Heart right ventricle (tissue), 16 donors: ENCODE results near the gene DSCAM. TPM values are rescaled to one million over a fixed set of nuclear protein-coding genes. Genes with fewer than 3 reads are reported as not detected.

Experiments
- ATAC-seq, 8 donors: fragments of 200-7000 bp; cut with Tn5 transposase; one replicate each; pipeline ENCODE4 v1.9.1; 2020; ENCODE audit warnings: mild to moderate bottlenecking in 8 of 8, moderate library complexity in 8 of 8, moderate number of reproducible peaks in 1 of 8
- DNase-seq, 2 donors: peaks; one replicate each; pipeline ENCODE4 v3.0.0-alpha.2; 2020
- H3K27ac ChIP-seq, 10 donors: fragments of 200-600 bp; sonication (generic) in 2 of 10; one replicate each; pipeline versions ENCODE4 v1.5.0 to v1.8.0; 2020 to 2022; ENCODE audit warnings: mild to moderate bottlenecking in 3 of 10
- H3K27me3 ChIP-seq, 7 donors: fragments of 200-600 bp; one replicate each; pipeline ENCODE4 v1.8.0; 2021 to 2022; ENCODE audit warnings: mild to moderate bottlenecking in 2 of 7
- H3K36me3 ChIP-seq, 9 donors: fragments of 200-600 bp; sonication (generic) in 1 of 9; one replicate each; pipeline versions ENCODE4 v1.5.0 to v1.8.0; 2020 to 2022; ENCODE audit warnings: mild to moderate bottlenecking in 2 of 9
- H3K4me1 ChIP-seq, 9 donors: fragments of 200-600 bp; sonication (generic) in 1 of 9; one replicate each; pipeline versions ENCODE4 v1.5.0 to v1.8.0; 2020 to 2022; ENCODE audit warnings: mild to moderate bottlenecking in 4 of 9
- H3K4me3 ChIP-seq, 10 donors: fragments of 200-600 bp; sonication (generic) in 2 of 10; one replicate each; pipeline versions ENCODE4 v1.5.0 to v1.8.0; 2020 to 2022; ENCODE audit warnings: mild to moderate bottlenecking in 7 of 10, moderate library complexity in 2 of 10
- H3K9me3 ChIP-seq, 11 donors: fragments of 200-600 bp in 10 of 11; sonication (generic) in 2 of 11; one replicate each; pipeline versions ENCODE4 v1.5.0 to v1.8.0; 2013 to 2022; ENCODE audit warnings: mild to moderate bottlenecking in 2 of 11, control low read depth in 1 of 11, moderate library complexity in 1 of 11
- CTCF ChIP-seq, 9 donors: fragments of 200-600 bp; sonication (generic) in 2 of 9; IDR thresholded peaks; one replicate each; pipeline versions ENCODE4 v1.5.0 to v1.8.0; 2021 to 2022; ENCODE audit warnings: antibody characterized with exemption in 9 of 9, mild to moderate bottlenecking in 5 of 9, moderate library complexity in 1 of 9
- WGBS, 2 donors: extraction: QIAGEN DNeasy Blood & Tissue Kit; methylation state at CpG; one replicate each; pipeline ENCODE4 v1.1.7; 2013; ENCODE audit warnings: inconsistent platforms in 1 of 2; 5-methylcytosine and 5-hydroxymethylcytosine counted together
- intact Hi-C, 10 donors: fragments of 100-400 bp; cut with DNase I; formaldehyde crosslinking; loops; one replicate each; pipeline versions ENCODE4 v1.11.1 to v1.14.2; 2022
- polyA plus RNA-seq, 2 donors: library from polyadenylated mRNA; stranded (reverse); fragments of 200-250 nt; gene quantifications; one replicate each; pipeline ENCODE4 v1.2.3, GENCODE V29; 2013
- total RNA-seq, 10 donors: library from RNA; stranded (reverse); fragmentation: NEBNext Ultra II Directional in 3 of 10; extraction: Animal tissue kit (Norgen Biotek cat#: 25700) in 3 of 10; gene quantifications; one replicate each; pipeline versions ENCODE4 v1.2.1 to v1.2.4, GENCODE V29; 2021 to 2023
- donor health status: Arrhythmogenic right ventricular cardiomyopathy.
- donor health status: ischemic (EF 13 %, LVEDD 7.1; RV severe dilation, severe dysfunction).
- donor health status: healthy with polysubstance abuse.
- donor health status: DM: no; HTN: yes; CAD: no.
- donor health status: DM: no; HTN: no; CAD: no.
- donor health status: ischemic (EF 25% LVEDD 6.9; RV normal size, moderate dysfunction).
- donor health status: ischemic (EF 25% LVEDD 5.7; RV mildly dilated, moderate dysfunction).
- donor health status: healthy.
- donor health status: DM: yes; HTN: yes; CAD: no.
- donor health status: Ischemic cardiomyopathy.
- donor health status: ischemic (EF 35%, LVEDD 5.7; RV mildly dilated, moderate dysfunction).
- donor health status: nonischemic (EF 11% LVEDD 7.7; RV severe dilation, severe dysfunction).
- donor health status: DM: yes; HTN: yes; CAD: no.
- donor health status: PGD.
- donor health status: ischemic (EF 29% LVEDD 5.4; RV normal size, mild dysfunction).
- donor health status: nonischemic (EF 23%, LVEDD 6.1; RV moderate dilation, normal function).

DSCAM gene
- total and polyA plus RNA-seq, 12 donors = 0.03 to 0.04 TPM; not detected in 10

- ATAC-seq = no peak
- peaks cover 0 to 7% (median 0%) of the 10 kb centered on the region in 7 donors for H3K27me3 ChIP-seq
- H3K4me3 ChIP-seq = no peak overlapping the region
- H3K4me1 ChIP-seq = no peaks in the 10 kb centered on the region
- no peaks in the 10 kb centered on the region for H3K36me3 ChIP-seq
- intact Hi-C loops = no loop called here
- no peaks in the 10 kb centered on the region for H3K9me3 ChIP-seq
- no peak for TF ChIP-seq CTCF (IDR thresholded peaks at IDR 0.05)
- no peak overlapping the region for H3K27ac ChIP-seq
- DNase-seq = no peak
- WGBS, 2 donors = 95 to 97% methylated on average over 1 of the region's 1 CpG
Observed at GRCh38 chr21:40731206-40731605, 115.8 kb downstream of the DSCAM start.

- Histone ChIP-seq H3K4me1 (no peaks in the 10 kb centered on the region), H3K36me3 (no peaks in the 10 kb centered on the region), H3K4me3 (no peak overlapping the region), H3K9me3 (no peaks in the 10 kb centered on the region), H3K27me3 (peaks cover 0 to 7% (median 0%) of the 10 kb centered on the region in 7 donors), H3K27ac (no peak overlapping the region)
- no peak for TF ChIP-seq CTCF (IDR thresholded peaks at IDR 0.05)
- ATAC-seq = no peak
- WGBS, 2 donors = 84% methylated on average over 7 of the region's 7 CpGs
- no peak for DNase-seq
- intact Hi-C loops = no loop called here
Observed at GRCh38 chr21:40730426-40730800, 116.5 kb downstream of the DSCAM start.

GRCh38 chr21:40729761-40730425 lies 117.1 kb downstream of the DSCAM start:
- H3K27me3 ChIP-seq = peaks cover 0 to 7% (median 0%) of the 10 kb centered on the region in 7 donors
- H3K9me3 ChIP-seq = no peaks in the 10 kb centered on the region
- H3K27ac ChIP-seq = no peak overlapping the region
- H3K4me1 ChIP-seq = no peaks in the 10 kb centered on the region
- DNase-seq (no peak), ATAC-seq (no peak)
- no peak overlapping the region for H3K4me3 ChIP-seq
- intact Hi-C loops = no loop called here
- H3K36me3 ChIP-seq = no peaks in the 10 kb centered on the region
- no peak for TF ChIP-seq CTCF (IDR thresholded peaks at IDR 0.05)
- WGBS, 2 donors = 92% methylated on average over 8 of the region's 8 CpGs

- no peaks in the 10 kb centered on the region for H3K36me3 ChIP-seq
- WGBS, 2 donors = 87 to 89% methylated on average over 5 of the region's 5 CpGs
Observed at GRCh38 chr21:40723966-40724365, 123.0 kb downstream of the DSCAM start.

More at GRCh38 chr21:40723966-40724365, 123.0 kb downstream of the DSCAM start:
- ATAC-seq (no peak), DNase-seq (no peak)
- Histone ChIP-seq H3K27me3 (no peaks in the 10 kb centered on the region), H3K4me1 (no peaks in the 10 kb centered on the region), H3K27ac (no peak overlapping the region), H3K4me3 (no peak overlapping the region), H3K9me3 (peaks cover 0 to 25% (median 9%) of the 10 kb centered on the region in 11 donors)
- intact Hi-C loops = no loop called here
- no peak for TF ChIP-seq CTCF (IDR thresholded peaks at IDR 0.05)
